GM23338 (cell line): ENCODE measurements around the gene FCGBP. TPM values are rescaled to one million over a fixed set of nuclear protein-coding genes. Genes with fewer than 3 reads are reported as not detected.

Experiments
- ATAC-seq: fragments of 200-7000 bp; cut with Tn5 transposase; 3 replicates; pipeline ENCODE4 v1.9.1; 2020
- DNase-seq: peaks from one replicate; pipeline ENCODE4 v3.0.0-alpha.2; 2015; ENCODE audit warnings: low spot score
- H2AFZ ChIP-seq: fragments of 200-600 bp; sonication (generic); 2 replicates; pipeline ENCODE4 v1.8.0; 2016; ENCODE audit warnings: antibody characterized with exemption, mild to moderate bottlenecking, moderate library complexity
- H3F3A ChIP-seq: fragments of 200-600 bp; sonication (generic); replicated peaks from 2 replicates; pipeline ENCODE4 v1.8.0; 2017; ENCODE audit warnings: antibody characterized with exemption, mixed run types, low read depth
- H3K27ac ChIP-seq: fragments of 200-600 bp; sonication (generic); 2 replicates; pipeline ENCODE4 v1.6.1; 2016; ENCODE audit warnings: low read depth
- H3K27me3 ChIP-seq: fragments of 200-600 bp; sonication (generic); 2 replicates; pipeline ENCODE4 v1.8.0; 2016; ENCODE audit warnings: mild to moderate bottlenecking, mixed run types, moderate library complexity; ENCODE audit not compliant: insufficient read depth
- H3K36me3 ChIP-seq: fragments of 200-600 bp; sonication (generic); 2 replicates; pipeline ENCODE4 v1.8.0; 2016; ENCODE audit warnings: mild to moderate bottlenecking; ENCODE audit not compliant: insufficient read depth
- H3K4me1 ChIP-seq: fragments of 200-600 bp; sonication (generic); 2 replicates; pipeline ENCODE4 v1.8.0; 2016; ENCODE audit warnings: mild to moderate bottlenecking, moderate library complexity; ENCODE audit not compliant: insufficient read depth
- H3K4me2 ChIP-seq: fragments of 200-600 bp; sonication (generic); 2 replicates; pipeline ENCODE4 v1.7.1; 2017; ENCODE audit warnings: mixed run types
- H3K4me3 ChIP-seq: fragments of 200-600 bp; sonication (generic); 2 replicates; pipeline ENCODE4 v1.6.1; 2016; ENCODE audit warnings: mixed run types
- H3K79me2 ChIP-seq: fragments of 200-600 bp; sonication (generic); replicated peaks from 2 replicates; pipeline ENCODE4 v1.8.0; 2017; ENCODE audit warnings: mild to moderate bottlenecking; ENCODE audit not compliant: insufficient read depth
- H3K9me2 ChIP-seq: fragments of 200-600 bp; sonication (generic); 2 replicates; pipeline ENCODE4 v1.8.0; 2017; ENCODE audit not compliant: insufficient read depth
- H4K20me1 ChIP-seq: fragments of 200-600 bp; sonication (generic); replicated peaks from 2 replicates; pipeline ENCODE4 v1.8.0; 2017; ENCODE audit warnings: mild to moderate bottlenecking; ENCODE audit not compliant: insufficient read depth
- H3K27ac Mint-ChIP-seq: 2 replicates; pipeline ENCODE4 v1.8.0; 2020; ENCODE audit warnings: inconsistent platforms, mild to moderate bottlenecking, moderate library complexity, mixed read lengths
- H3K27me3 Mint-ChIP-seq: 3 replicates; pipeline ENCODE4 v1.8.0; 2022; ENCODE audit warnings: low read depth, mild to moderate bottlenecking, moderate library complexity, mixed read lengths, inconsistent platforms; ENCODE audit not compliant: insufficient read depth, poor library complexity
- H3K36me3 Mint-ChIP-seq: 3 replicates; pipeline ENCODE4 v1.8.0; 2021; ENCODE audit warnings: low read depth, mild to moderate bottlenecking, inconsistent platforms, moderate library complexity, mixed read lengths
- H3K4me1 Mint-ChIP-seq: 3 replicates; pipeline ENCODE4 v1.8.0; 2020; ENCODE audit warnings: mild to moderate bottlenecking, inconsistent platforms, mixed read lengths
- H3K4me3 Mint-ChIP-seq: 3 replicates; pipeline ENCODE4 v1.8.0; 2021; ENCODE audit warnings: moderate library complexity, mild to moderate bottlenecking, inconsistent platforms, mixed read lengths
- H3K9me3 Mint-ChIP-seq: 3 replicates; pipeline ENCODE4 v1.8.0; 2020; ENCODE audit warnings: moderate library complexity, mild to moderate bottlenecking, inconsistent platforms, mixed read lengths
- CREB1 ChIP-seq: fragments of 250-450 bp; sonication (Bioruptor Pico); IDR thresholded peaks from 2 replicates; pipeline ENCODE4 v1.5.0; 2020; ENCODE audit warnings: low read depth, mild to moderate bottlenecking, moderate library complexity
- EZH2 ChIP-seq: fragments of 200-600 bp; sonication (generic); IDR thresholded peaks from one replicate; pipeline ENCODE4 v1.8.0; 2017; ENCODE audit warnings: antibody characterized with exemption, mild to moderate bottlenecking, low read depth; ENCODE audit not compliant: unreplicated experiment
- EZH2phosphoT487 ChIP-seq: fragments of 200-600 bp; sonication (generic); IDR thresholded peaks from one replicate; pipeline ENCODE4 v1.8.1; 2018; ENCODE audit warnings: antibody characterized with exemption; ENCODE audit not compliant: unreplicated experiment
- JUNB ChIP-seq: IDR thresholded peaks from one replicate; pipeline ENCODE4 v1.6.1; 2016; ENCODE audit warnings: antibody characterized with exemption; ENCODE audit not compliant: unreplicated experiment
- NANOG ChIP-seq: IDR thresholded peaks from 2 replicates; pipeline ENCODE4 v1.6.1; 2016; ENCODE audit warnings: antibody characterized with exemption, borderline replicate concordance
- POLR2AphosphoS5 ChIP-seq: IDR thresholded peaks from 2 replicates; pipeline ENCODE4 v1.6.1; 2016; ENCODE audit warnings: antibody characterized with exemption, low read depth
- STAT1 ChIP-seq: IDR thresholded peaks from one replicate; pipeline ENCODE4 v1.6.1; 2016; ENCODE audit warnings: antibody characterized with exemption; ENCODE audit not compliant: unreplicated experiment
- ZNF114 ChIP-seq: fragments of 250-450 bp; sonication (Bioruptor Pico); IDR thresholded peaks from 2 replicates; pipeline ENCODE4 v1.5.0; 2020; ENCODE audit warnings: mild to moderate bottlenecking, moderate library complexity
- ZNF331 ChIP-seq: fragments of 250-450 bp; sonication (Bioruptor Pico); IDR thresholded peaks from 2 replicates; pipeline ENCODE4 v1.5.0; 2020; ENCODE audit warnings: low read depth, mild to moderate bottlenecking, moderate library complexity
- polyA plus RNA-seq: library from polyadenylated mRNA; unstranded; fragments of >200 nt; fragmentation: Nextera tagmentation; extraction: Ambion mirVana; gene quantifications from 2 replicates; pipeline ENCODE4 v1.2.1, GENCODE V29; 2016
- total RNA-seq: library from RNA; depleted of rRNA; stranded (reverse); fragments of >200 nt; shearing (Covaris generic); gene quantifications from 2 replicates; pipeline ENCODE4 v1.2.3, GENCODE V29; 2014
- TF ChIP-seq, protein P1 (sequence below), 2 experiments: fragments of 200-600 bp in 1 of 2; sonication (generic) in 1 of 2; conservative IDR thresholded peaks; 2 replicates each; pipeline versions ENCODE4 v1.5.1 to v1.6.1; 2016 to 2017; ENCODE audit warnings: antibody characterized with exemption in 2 of 2, low read depth in 2 of 2, mild to moderate bottlenecking in 2 of 2, moderate library complexity in 1 of 2
- TF ChIP-seq, protein P2 (sequence below): fragments of 250-450 bp; sonication (Bioruptor Pico); IDR thresholded peaks from 2 replicates; pipeline ENCODE4 v1.5.0; 2020; ENCODE audit warnings: mild to moderate bottlenecking, moderate library complexity
- TF ChIP-seq, protein P3 (sequence below): IDR thresholded peaks from 2 replicates; pipeline ENCODE4 v1.6.1; 2016; ENCODE audit warnings: antibody characterized with exemption
- TF ChIP-seq, protein P4 (sequence below): IDR thresholded peaks from one replicate; pipeline ENCODE4 v1.6.1; 2018; ENCODE audit warnings: antibody characterized with exemption; ENCODE audit not compliant: unreplicated experiment

The FCGBP gene
- total and polyA plus RNA-seq, 2 experiments from 2014 or later = 0.44 to 3.6 TPM

DNA sequence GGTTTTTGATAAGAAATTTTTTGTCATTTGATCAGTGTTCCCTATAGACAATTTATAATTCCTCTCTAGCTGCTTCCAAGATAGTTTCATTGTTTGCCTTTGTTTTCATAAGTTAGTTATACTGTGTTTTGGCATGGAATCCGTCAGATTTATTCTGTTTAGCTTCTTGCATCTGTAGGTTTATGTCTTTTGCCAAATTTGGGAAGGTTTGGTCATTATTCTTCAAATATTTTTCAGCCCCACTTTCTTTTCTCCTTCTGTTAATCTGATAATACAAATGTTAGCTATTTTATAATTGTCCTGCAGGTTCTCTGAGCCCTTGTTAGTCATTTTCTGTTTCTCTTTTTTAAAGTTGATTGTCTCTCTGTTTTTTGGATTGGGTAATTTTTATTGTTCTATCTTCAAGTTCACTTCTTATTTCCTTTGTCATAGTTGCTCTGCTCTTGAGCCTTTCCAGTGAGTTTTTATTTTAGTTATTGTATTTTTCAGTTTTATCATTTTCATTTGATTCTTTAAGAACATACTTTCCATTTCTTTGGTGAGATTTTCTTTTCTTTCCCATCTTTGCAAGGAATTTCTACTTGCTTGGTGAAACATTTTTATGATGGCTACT, 5.9 kb upstream of the FCGBP start:
- H3K4me2 ChIP-seq = no peak overlapping the region
- TF ChIP-seq, protein P1, sequence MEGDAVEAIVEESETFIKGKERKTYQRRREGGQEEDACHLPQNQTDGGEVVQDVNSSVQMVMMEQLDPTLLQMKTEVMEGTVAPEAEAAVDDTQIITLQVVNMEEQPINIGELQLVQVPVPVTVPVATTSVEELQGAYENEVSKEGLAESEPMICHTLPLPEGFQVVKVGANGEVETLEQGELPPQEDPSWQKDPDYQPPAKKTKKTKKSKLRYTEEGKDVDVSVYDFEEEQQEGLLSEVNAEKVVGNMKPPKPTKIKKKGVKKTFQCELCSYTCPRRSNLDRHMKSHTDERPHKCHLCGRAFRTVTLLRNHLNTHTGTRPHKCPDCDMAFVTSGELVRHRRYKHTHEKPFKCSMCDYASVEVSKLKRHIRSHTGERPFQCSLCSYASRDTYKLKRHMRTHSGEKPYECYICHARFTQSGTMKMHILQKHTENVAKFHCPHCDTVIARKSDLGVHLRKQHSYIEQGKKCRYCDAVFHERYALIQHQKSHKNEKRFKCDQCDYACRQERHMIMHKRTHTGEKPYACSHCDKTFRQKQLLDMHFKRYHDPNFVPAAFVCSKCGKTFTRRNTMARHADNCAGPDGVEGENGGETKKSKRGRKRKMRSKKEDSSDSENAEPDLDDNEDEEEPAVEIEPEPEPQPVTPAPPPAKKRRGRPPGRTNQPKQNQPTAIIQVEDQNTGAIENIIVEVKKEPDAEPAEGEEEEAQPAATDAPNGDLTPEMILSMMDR (conservative IDR thresholded peaks at IDR 0.05; ENCODE audit: low read depth in 2 of 2) = no peak
- TF ChIP-seq, protein P2, sequence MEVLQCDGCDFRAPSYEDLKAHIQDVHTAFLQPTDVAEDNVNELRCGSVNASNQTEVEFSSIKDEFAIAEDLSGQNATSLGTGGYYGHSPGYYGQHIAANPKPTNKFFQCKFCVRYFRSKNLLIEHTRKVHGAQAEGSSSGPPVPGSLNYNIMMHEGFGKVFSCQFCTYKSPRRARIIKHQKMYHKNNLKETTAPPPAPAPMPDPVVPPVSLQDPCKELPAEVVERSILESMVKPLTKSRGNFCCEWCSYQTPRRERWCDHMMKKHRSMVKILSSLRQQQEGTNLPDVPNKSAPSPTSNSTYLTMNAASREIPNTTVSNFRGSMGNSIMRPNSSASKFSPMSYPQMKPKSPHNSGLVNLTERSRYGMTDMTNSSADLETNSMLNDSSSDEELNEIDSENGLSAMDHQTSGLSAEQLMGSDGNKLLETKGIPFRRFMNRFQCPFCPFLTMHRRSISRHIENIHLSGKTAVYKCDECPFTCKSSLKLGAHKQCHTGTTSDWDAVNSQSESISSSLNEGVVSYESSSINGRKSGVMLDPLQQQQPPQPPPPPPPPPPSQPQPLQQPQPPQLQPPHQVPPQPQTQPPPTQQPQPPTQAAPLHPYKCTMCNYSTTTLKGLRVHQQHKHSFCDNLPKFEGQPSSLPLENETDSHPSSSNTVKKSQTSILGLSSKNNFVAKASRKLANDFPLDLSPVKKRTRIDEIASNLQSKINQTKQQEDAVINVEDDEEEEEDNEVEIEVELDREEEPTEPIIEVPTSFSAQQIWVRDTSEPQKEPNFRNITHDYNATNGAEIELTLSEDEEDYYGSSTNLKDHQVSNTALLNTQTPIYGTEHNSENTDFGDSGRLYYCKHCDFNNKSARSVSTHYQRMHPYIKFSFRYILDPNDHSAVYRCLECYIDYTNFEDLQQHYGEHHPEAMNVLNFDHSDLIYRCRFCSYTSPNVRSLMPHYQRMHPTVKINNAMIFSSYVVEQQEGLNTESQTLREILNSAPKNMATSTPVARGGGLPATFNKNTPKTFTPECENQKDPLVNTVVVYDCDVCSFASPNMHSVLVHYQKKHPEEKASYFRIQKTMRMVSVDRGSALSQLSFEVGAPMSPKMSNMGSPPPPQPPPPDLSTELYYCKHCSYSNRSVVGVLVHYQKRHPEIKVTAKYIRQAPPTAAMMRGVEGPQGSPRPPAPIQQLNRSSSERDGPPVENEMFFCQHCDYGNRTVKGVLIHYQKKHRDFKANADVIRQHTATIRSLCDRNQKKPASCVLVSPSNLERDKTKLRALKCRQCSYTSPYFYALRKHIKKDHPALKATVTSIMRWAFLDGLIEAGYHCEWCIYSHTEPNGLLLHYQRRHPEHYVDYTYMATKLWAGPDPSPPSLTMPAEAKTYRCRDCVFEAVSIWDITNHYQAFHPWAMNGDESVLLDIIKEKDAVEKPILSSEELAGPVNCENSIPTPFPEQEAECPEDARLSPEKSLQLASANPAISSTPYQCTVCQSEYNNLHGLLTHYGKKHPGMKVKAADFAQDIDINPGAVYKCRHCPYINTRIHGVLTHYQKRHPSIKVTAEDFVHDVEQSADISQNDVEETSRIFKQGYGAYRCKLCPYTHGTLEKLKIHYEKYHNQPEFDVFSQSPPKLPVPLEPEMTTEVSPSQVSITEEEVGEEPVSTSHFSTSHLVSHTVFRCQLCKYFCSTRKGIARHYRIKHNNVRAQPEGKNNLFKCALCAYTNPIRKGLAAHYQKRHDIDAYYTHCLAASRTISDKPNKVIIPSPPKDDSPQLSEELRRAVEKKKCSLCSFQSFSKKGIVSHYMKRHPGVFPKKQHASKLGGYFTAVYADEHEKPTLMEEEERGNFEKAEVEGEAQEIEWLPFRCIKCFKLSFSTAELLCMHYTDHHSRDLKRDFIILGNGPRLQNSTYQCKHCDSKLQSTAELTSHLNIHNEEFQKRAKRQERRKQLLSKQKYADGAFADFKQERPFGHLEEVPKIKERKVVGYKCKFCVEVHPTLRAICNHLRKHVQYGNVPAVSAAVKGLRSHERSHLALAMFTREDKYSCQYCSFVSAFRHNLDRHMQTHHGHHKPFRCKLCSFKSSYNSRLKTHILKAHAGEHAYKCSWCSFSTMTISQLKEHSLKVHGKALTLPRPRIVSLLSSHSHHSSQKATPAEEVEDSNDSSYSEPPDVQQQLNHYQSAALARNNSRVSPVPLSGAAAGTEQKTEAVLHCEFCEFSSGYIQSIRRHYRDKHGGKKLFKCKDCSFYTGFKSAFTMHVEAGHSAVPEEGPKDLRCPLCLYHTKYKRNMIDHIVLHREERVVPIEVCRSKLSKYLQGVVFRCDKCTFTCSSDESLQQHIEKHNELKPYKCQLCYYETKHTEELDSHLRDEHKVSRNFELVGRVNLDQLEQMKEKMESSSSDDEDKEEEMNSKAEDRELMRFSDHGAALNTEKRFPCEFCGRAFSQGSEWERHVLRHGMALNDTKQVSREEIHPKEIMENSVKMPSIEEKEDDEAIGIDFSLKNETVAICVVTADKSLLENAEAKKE (CRISPR knock-in tag) = no peak
- TF ChIP-seq ZNF114 (CRISPR knock-in tag) (no peak), EZH2 (no peak), CREB1 (CRISPR knock-in tag) (no peak), JUNB (no peak), STAT1 (no peak), EZH2phosphoT487 (no peak), NANOG (no peak), POLR2AphosphoS5 (no peak), ZNF331 (CRISPR knock-in tag) (no peak)
- TF ChIP-seq, protein P3, sequence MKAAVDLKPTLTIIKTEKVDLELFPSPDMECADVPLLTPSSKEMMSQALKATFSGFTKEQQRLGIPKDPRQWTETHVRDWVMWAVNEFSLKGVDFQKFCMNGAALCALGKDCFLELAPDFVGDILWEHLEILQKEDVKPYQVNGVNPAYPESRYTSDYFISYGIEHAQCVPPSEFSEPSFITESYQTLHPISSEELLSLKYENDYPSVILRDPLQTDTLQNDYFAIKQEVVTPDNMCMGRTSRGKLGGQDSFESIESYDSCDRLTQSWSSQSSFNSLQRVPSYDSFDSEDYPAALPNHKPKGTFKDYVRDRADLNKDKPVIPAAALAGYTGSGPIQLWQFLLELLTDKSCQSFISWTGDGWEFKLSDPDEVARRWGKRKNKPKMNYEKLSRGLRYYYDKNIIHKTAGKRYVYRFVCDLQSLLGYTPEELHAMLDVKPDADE = no peak
- TF ChIP-seq, protein P4, sequence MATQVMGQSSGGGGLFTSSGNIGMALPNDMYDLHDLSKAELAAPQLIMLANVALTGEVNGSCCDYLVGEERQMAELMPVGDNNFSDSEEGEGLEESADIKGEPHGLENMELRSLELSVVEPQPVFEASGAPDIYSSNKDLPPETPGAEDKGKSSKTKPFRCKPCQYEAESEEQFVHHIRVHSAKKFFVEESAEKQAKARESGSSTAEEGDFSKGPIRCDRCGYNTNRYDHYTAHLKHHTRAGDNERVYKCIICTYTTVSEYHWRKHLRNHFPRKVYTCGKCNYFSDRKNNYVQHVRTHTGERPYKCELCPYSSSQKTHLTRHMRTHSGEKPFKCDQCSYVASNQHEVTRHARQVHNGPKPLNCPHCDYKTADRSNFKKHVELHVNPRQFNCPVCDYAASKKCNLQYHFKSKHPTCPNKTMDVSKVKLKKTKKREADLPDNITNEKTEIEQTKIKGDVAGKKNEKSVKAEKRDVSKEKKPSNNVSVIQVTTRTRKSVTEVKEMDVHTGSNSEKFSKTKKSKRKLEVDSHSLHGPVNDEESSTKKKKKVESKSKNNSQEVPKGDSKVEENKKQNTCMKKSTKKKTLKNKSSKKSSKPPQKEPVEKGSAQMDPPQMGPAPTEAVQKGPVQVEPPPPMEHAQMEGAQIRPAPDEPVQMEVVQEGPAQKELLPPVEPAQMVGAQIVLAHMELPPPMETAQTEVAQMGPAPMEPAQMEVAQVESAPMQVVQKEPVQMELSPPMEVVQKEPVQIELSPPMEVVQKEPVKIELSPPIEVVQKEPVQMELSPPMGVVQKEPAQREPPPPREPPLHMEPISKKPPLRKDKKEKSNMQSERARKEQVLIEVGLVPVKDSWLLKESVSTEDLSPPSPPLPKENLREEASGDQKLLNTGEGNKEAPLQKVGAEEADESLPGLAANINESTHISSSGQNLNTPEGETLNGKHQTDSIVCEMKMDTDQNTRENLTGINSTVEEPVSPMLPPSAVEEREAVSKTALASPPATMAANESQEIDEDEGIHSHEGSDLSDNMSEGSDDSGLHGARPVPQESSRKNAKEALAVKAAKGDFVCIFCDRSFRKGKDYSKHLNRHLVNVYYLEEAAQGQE = no peak
- H3K36me3 ChIP-seq = no peaks in the 10 kb centered on the region
- H3K9me3 Mint-ChIP-seq = no peaks in the 10 kb centered on the region; the same call in 2 of the 3 replicates
- peaks cover 2% of the 10 kb centered on the region for H3K27me3 Mint-ChIP-seq
- H3K4me3 Mint-ChIP-seq = no peak overlapping the region
- no peak overlapping the region for H3K27ac Mint-ChIP-seq
- ATAC-seq = no peak
- peaks cover 14% of the 10 kb centered on the region for H3K4me1 Mint-ChIP-seq
- no peaks in the 10 kb centered on the region for H3K9me2 ChIP-seq
- H3K4me3 ChIP-seq = no peak overlapping the region
- H3K27me3 ChIP-seq = no peaks in the 10 kb centered on the region
- no peaks in the 10 kb centered on the region for H3K36me3 Mint-ChIP-seq
- H4K20me1 ChIP-seq = no peaks in the 10 kb centered on the region
- no peaks in the 10 kb centered on the region for H3K79me2 ChIP-seq
- no peak overlapping the region for H3K27ac ChIP-seq
- no peak overlapping the region for H2AFZ ChIP-seq
- H3F3A ChIP-seq = no peaks in the 10 kb centered on the region
- H3K4me1 ChIP-seq = no peaks in the 10 kb centered on the region
- no peak for DNase-seq
